H9 (cell line): ENCODE results near the gene F7. TPM values are rescaled to one million over a fixed set of nuclear protein-coding genes. Genes with fewer than 3 reads are reported as not detected.

Experiments used
- DNase-seq: peaks from one replicate; pipeline ENCODE4 v3.0.0-alpha.2; 2017
- H2AFZ ChIP-seq: one replicate; pipeline ENCODE4 v1.6.1; 2013; ENCODE audit warnings: mild to moderate bottlenecking, low read length, control low read depth, moderate library complexity
- H2AK5ac ChIP-seq: 2 replicates; pipeline ENCODE4 v1.6.1; 2013; ENCODE audit warnings: low read length, control low read depth, mixed read lengths; ENCODE audit not compliant: insufficient read length
- H2BK120ac ChIP-seq: one replicate; pipeline ENCODE4 v1.6.1; 2013; ENCODE audit warnings: low read depth, mild to moderate bottlenecking, low read length, control low read depth, inconsistent platforms; ENCODE audit not compliant: poor library complexity, severe bottlenecking
- H2BK12ac ChIP-seq: 2 replicates; pipeline ENCODE4 v1.6.1; 2013; ENCODE audit warnings: low read length, control low read depth, mixed read lengths, low read depth; ENCODE audit not compliant: insufficient read length
- H2BK15ac ChIP-seq: 2 replicates; pipeline ENCODE4 v1.6.1; 2013; ENCODE audit warnings: low read depth, low read length, control low read depth
- H2BK20ac ChIP-seq: one replicate; pipeline ENCODE4 v1.6.1; 2013; ENCODE audit warnings: low read depth, mild to moderate bottlenecking, low read length, control low read depth, inconsistent platforms; ENCODE audit not compliant: poor library complexity, severe bottlenecking
- H2BK5ac ChIP-seq: 2 replicates; pipeline ENCODE4 v1.6.1; 2013; ENCODE audit warnings: low read length, control low read depth, mixed read lengths; ENCODE audit not compliant: insufficient read length
- H3K14ac ChIP-seq: 2 replicates; pipeline ENCODE4 v1.6.1; 2013; ENCODE audit warnings: low read length, control low read depth; ENCODE audit not compliant: insufficient read depth
- H3K18ac ChIP-seq: 2 replicates; pipeline ENCODE4 v1.6.1; 2013; ENCODE audit warnings: low read depth, mild to moderate bottlenecking, mixed read lengths, low read length, control low read depth; ENCODE audit not compliant: insufficient read length
- H3K23ac ChIP-seq: 2 replicates; pipeline ENCODE4 v1.6.1; 2013; ENCODE audit warnings: low read length, control low read depth, mixed read lengths, low read depth; ENCODE audit not compliant: insufficient read length
- H3K23me2 ChIP-seq: 2 replicates; pipeline ENCODE4 v1.6.1; 2013; ENCODE audit warnings: low read depth, mild to moderate bottlenecking, mixed read lengths, low read length, control low read depth; ENCODE audit not compliant: insufficient read length, poor library complexity, severe bottlenecking
- H3K27ac ChIP-seq: 2 replicates; pipeline ENCODE4 v1.5.1; 2013; ENCODE audit warnings: low read length, control low read depth, mixed read lengths, low read depth; ENCODE audit not compliant: insufficient read length
- H3K27me3 ChIP-seq: 2 replicates; pipeline ENCODE4 v1.6.1; 2013; ENCODE audit warnings: low read length, control low read depth, inconsistent platforms; ENCODE audit not compliant: insufficient read depth
- H3K4ac ChIP-seq: 2 replicates; pipeline ENCODE4 v1.6.1; 2013; ENCODE audit warnings: low read depth, mild to moderate bottlenecking, control low read depth, inconsistent platforms, low read length, moderate library complexity
- H3K4me1 ChIP-seq: 2 replicates; pipeline ENCODE4 v1.6.1; 2013; ENCODE audit warnings: low read length, control low read depth, inconsistent platforms; ENCODE audit not compliant: insufficient read depth
- H3K4me2 ChIP-seq: 2 replicates; pipeline ENCODE4 v1.6.1; 2013; ENCODE audit warnings: low read length, control low read depth, mixed read lengths; ENCODE audit not compliant: insufficient read length, insufficient read depth
- H3K56ac ChIP-seq: 2 replicates; pipeline ENCODE4 v1.6.1; 2013; ENCODE audit warnings: low read depth, mild to moderate bottlenecking, mixed read lengths, low read length, control low read depth; ENCODE audit not compliant: insufficient read length
- H3K79me1 ChIP-seq: 2 replicates; pipeline ENCODE4 v1.6.1; 2013; ENCODE audit warnings: low read depth, mild to moderate bottlenecking, moderate library complexity, low read length, control low read depth, inconsistent platforms; ENCODE audit not compliant: insufficient read depth, poor library complexity, severe bottlenecking
- H3K79me2 ChIP-seq: 2 replicates; pipeline ENCODE4 v1.6.1; 2013; ENCODE audit warnings: low read length, control low read depth, inconsistent platforms; ENCODE audit not compliant: insufficient read depth
- H3K9ac ChIP-seq: 2 replicates; pipeline ENCODE4 v1.6.1; 2013; ENCODE audit warnings: low read length, control low read depth, mixed read lengths; ENCODE audit not compliant: insufficient read length; ENCODE audit errors: extremely low read depth
- H3K9me3 ChIP-seq: one replicate; pipeline ENCODE4 v1.6.1; 2013; ENCODE audit warnings: low read depth, low read length, inconsistent platforms; ENCODE audit not compliant: control insufficient read depth
- H3T11ph ChIP-seq: one replicate; pipeline ENCODE4 v1.6.1; 2013; ENCODE audit warnings: mild to moderate bottlenecking, low read length, control low read depth, inconsistent platforms
- H4K20me1 ChIP-seq: one replicate; pipeline ENCODE4 v1.6.1; 2013; ENCODE audit not compliant: control insufficient read depth, insufficient read length, insufficient read depth
- H4K5ac ChIP-seq: 2 replicates; pipeline ENCODE4 v1.6.1; 2013; ENCODE audit warnings: low read depth, mild to moderate bottlenecking, mixed read lengths, low read length, control low read depth; ENCODE audit not compliant: insufficient read length
- H4K8ac ChIP-seq: replicated peaks from 2 replicates; pipeline ENCODE4 v1.6.1; 2013; ENCODE audit warnings: low read length, control low read depth, mixed read lengths, low read depth; ENCODE audit not compliant: insufficient read length
- H4K91ac ChIP-seq: 2 replicates; pipeline ENCODE4 v1.6.1; 2013; ENCODE audit warnings: low read depth, mild to moderate bottlenecking, moderate library complexity, mixed read lengths, low read length, control low read depth; ENCODE audit not compliant: insufficient read length
- H3K27ac Mint-ChIP-seq, 3 experiments: 2 replicates in 2 of 3; 3 replicates in 1 of 3; pipeline ENCODE4 v1.8.0; 2020 to 2021; ENCODE audit warnings: mixed read lengths in 3 of 3, mild to moderate bottlenecking in 1 of 3, moderate library complexity in 1 of 3
- H3K27me3 Mint-ChIP-seq: 2 replicates; pipeline ENCODE4 v1.8.0; 2021; ENCODE audit warnings: low read depth, mild to moderate bottlenecking, moderate library complexity, mixed read lengths
- H3K36me3 Mint-ChIP-seq, 3 experiments: 2 replicates in 2 of 3; 3 replicates in 1 of 3; pipeline ENCODE4 v1.8.0; 2020 to 2021; ENCODE audit warnings: low read depth in 3 of 3, mixed read lengths in 3 of 3; ENCODE audit not compliant: insufficient read depth in 1 of 3
- H3K4me1 Mint-ChIP-seq, 2 experiments: 2 replicates each; pipeline ENCODE4 v1.8.0; 2020; ENCODE audit warnings: mixed read lengths in 2 of 2
- H3K4me3 Mint-ChIP-seq, 2 experiments: 2 replicates in 1 of 2; 3 replicates in 1 of 2; pipeline ENCODE4 v1.8.0; 2020 to 2021; ENCODE audit warnings: mild to moderate bottlenecking in 2 of 2, mixed read lengths in 2 of 2, moderate library complexity in 1 of 2
- H3K9me3 Mint-ChIP-seq, 2 experiments: 2 replicates in 1 of 2; 3 replicates in 1 of 2; pipeline ENCODE4 v1.8.0; 2020; ENCODE audit warnings: mild to moderate bottlenecking in 2 of 2, mixed read lengths in 2 of 2, moderate library complexity in 1 of 2
- WGBS: extraction: QIAGEN DNeasy Blood & Tissue Kit; methylation state at CpG from one replicate; pipeline ENCODE4 v1.1.7; 2013; ENCODE audit warnings: missing lambda C conversion rate, low lambda C conversion rate, mixed read lengths; ENCODE audit not compliant: insufficient read length; ENCODE audit errors: extremely low coverage; 5-methylcytosine and 5-hydroxymethylcytosine counted together
- total RNA-seq: library from RNA; stranded (reverse); gene quantifications from 2 replicates; pipeline ENCODE4 v1.2.1, GENCODE V29; 2021
- TF ChIP-seq, protein P1 (sequence below): fragments of 200-600 bp; sonication (generic); conservative IDR thresholded peaks from 3 replicates; pipeline ENCODE4 v1.8.0; 2021; ENCODE audit warnings: antibody characterized with exemption, mild to moderate bottlenecking

F7 gene
- total RNA-seq, 1 experiment from 2014 or later: 0.81 TPM

DNA sequence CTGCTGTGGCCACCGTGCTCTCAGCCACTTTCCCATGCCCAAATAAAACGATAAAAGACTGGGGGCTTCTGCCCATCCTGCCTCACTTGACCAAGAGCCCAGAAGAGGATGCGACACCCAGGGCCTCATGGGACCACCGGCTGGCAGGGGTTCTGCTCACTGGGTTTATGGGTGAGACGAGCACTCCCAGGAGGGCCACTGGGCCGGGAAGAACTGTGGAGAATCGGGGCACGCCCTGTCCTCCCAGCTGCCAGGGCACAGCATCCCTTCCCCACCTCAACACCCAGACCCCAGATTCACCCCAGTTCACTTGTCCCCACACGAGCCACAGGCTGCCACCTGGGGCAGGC, 12.3 kb downstream of the F7 start:
- H3K27me3 ChIP-seq: peaks cover 5% of the 10 kb centered on the region; the same call in 1 of the 2 replicates
- no peaks in the 10 kb centered on the region for H3K79me1 ChIP-seq
- no peak overlapping the region for H3K23ac ChIP-seq
- no peak overlapping the region for H3T11ph ChIP-seq
- H2AK5ac ChIP-seq: no peak overlapping the region
- H3K27ac ChIP-seq: no peak overlapping the region
- H4K5ac ChIP-seq: no peak overlapping the region
- peaks cover 7 to 8% of the 10 kb centered on the region in 2 experiments for H3K4me1 Mint-ChIP-seq
- no peak overlapping the region for H2BK20ac ChIP-seq
- no peaks in the 10 kb centered on the region for H3K79me2 ChIP-seq
- WGBS: no CpG with 5 or more reads among the region's 9 CpGs
- no peak overlapping the region for H3K18ac ChIP-seq
- H2BK5ac ChIP-seq: no peak overlapping the region
- H3K23me2 ChIP-seq: no peaks in the 10 kb centered on the region
- no peak overlapping the region for H2BK120ac ChIP-seq
- no peak overlapping the region for H3K9ac ChIP-seq
- TF ChIP-seq, protein P1, sequence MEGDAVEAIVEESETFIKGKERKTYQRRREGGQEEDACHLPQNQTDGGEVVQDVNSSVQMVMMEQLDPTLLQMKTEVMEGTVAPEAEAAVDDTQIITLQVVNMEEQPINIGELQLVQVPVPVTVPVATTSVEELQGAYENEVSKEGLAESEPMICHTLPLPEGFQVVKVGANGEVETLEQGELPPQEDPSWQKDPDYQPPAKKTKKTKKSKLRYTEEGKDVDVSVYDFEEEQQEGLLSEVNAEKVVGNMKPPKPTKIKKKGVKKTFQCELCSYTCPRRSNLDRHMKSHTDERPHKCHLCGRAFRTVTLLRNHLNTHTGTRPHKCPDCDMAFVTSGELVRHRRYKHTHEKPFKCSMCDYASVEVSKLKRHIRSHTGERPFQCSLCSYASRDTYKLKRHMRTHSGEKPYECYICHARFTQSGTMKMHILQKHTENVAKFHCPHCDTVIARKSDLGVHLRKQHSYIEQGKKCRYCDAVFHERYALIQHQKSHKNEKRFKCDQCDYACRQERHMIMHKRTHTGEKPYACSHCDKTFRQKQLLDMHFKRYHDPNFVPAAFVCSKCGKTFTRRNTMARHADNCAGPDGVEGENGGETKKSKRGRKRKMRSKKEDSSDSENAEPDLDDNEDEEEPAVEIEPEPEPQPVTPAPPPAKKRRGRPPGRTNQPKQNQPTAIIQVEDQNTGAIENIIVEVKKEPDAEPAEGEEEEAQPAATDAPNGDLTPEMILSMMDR: no peak
- no peak overlapping the region for H3K4me3 Mint-ChIP-seq
- no peak overlapping the region for H3K4ac ChIP-seq
- no peak overlapping the region for H4K91ac ChIP-seq
- H2BK12ac ChIP-seq: no peak overlapping the region
- no peak overlapping the region for H3K4me2 ChIP-seq
- no peak overlapping the region for H2BK15ac ChIP-seq
- H3K9me3 Mint-ChIP-seq: peaks cover 0 to 4% of the 10 kb centered on the region in 2 experiments; a peak in 1 of 5 replicates
- no peak overlapping the region for H3K27ac Mint-ChIP-seq
- H3K4me1 ChIP-seq: no peaks in the 10 kb centered on the region; the same call in 1 of the 2 replicates
- no peaks in the 10 kb centered on the region for H4K20me1 ChIP-seq
- DNase-seq: no peak
- no peaks in the 10 kb centered on the region for H3K36me3 Mint-ChIP-seq
- H2AFZ ChIP-seq: no peak overlapping the region
- no peaks in the 10 kb centered on the region for H3K9me3 ChIP-seq
- H3K27me3 Mint-ChIP-seq: peaks cover 28% of the 10 kb centered on the region
- no peak overlapping the region for H3K56ac ChIP-seq
- no peak overlapping the region for H3K14ac ChIP-seq
- H4K8ac ChIP-seq: no peak overlapping the region
